B cell (primary cell): ENCODE measurements around the gene PFN3. TPM values are rescaled to one million over a fixed set of nuclear protein-coding genes. Genes with fewer than 3 reads are reported as not detected.

Source experiments
- ATAC-seq: fragments of 200-7000 bp; cut with Tn5 transposase; one replicate; pipeline ENCODE4 v1.10.0; 2021; ENCODE audit warnings: low read depth, mild to moderate bottlenecking, moderate number of reproducible peaks, moderate library complexity
- CTCF ChIA-PET: fragments of 350-600 bp; sonication (Branson Sonifier 250); formaldehyde crosslinking; loops from one replicate; lab custom pipeline; 2021; ENCODE audit warnings: antibody characterized with exemption, inconsistent platforms; lab: Charles Lee
- POLR2A ChIA-PET: fragments of 350-600 bp; sonication (Branson Sonifier 250); formaldehyde crosslinking; loops from one replicate; lab custom pipeline; 2021; ENCODE audit warnings: antibody characterized with exemption; lab: Charles Lee
- DNase-seq: peaks from one replicate; pipeline ENCODE4 v3.0.0; 2013
- H2AFZ ChIP-seq: 2 replicates; pipeline ENCODE4 v1.6.1; 2012; ENCODE audit warnings: mild to moderate bottlenecking, low read depth, low read length; ENCODE audit not compliant: insufficient read depth, poor library complexity, severe bottlenecking
- H3K27ac ChIP-seq, 2 donors: 1 replicate in 1 of 2; 2 replicates in 1 of 2; pipeline ENCODE4 v1.5.1; 2012 to 2013; ENCODE audit warnings: low read length in 2 of 2, mild to moderate bottlenecking in 2 of 2, moderate library complexity in 1 of 2
- H3K27me3 ChIP-seq, 4 experiments: fragments of 200-600 bp in 1 of 4; sonication (generic) in 1 of 4; replicated peaks in 1 of 4; 1 replicate in 2 of 4; 2 replicates in 2 of 4; pipeline versions ENCODE4 v1.6.1 to v1.7.0; 2013 to 2016; ENCODE audit warnings: low read length in 3 of 4, mild to moderate bottlenecking in 2 of 4, mixed read lengths in 1 of 4, moderate library complexity in 1 of 4; ENCODE audit not compliant: insufficient read depth in 4 of 4, control insufficient read depth in 3 of 4; ENCODE audit errors: control extremely low read depth in 1 of 4
- H3K36me3 ChIP-seq, 2 experiments: replicated peaks in 1 of 2; 1 replicate in 1 of 2; 2 replicates in 1 of 2; pipeline versions ENCODE4 v1.6.1 to v1.7.1; 2013; ENCODE audit warnings: low read length in 1 of 2; ENCODE audit not compliant: insufficient read depth in 2 of 2, control insufficient read depth in 1 of 2; ENCODE audit errors: control extremely low read depth in 1 of 2, extremely low read depth in 1 of 2
- H3K4me1 ChIP-seq, 2 donors: fragments of 200-600 bp in 1 of 2; sonication (generic) in 1 of 2; 1 replicate in 1 of 2; 2 replicates in 1 of 2; pipeline versions ENCODE4 v1.5.1 to v1.6.1; 2013 to 2017; ENCODE audit warnings: low read length in 2 of 2; ENCODE audit not compliant: control insufficient read depth in 2 of 2, insufficient read depth in 2 of 2
- H3K4me2 ChIP-seq: replicated peaks from 2 replicates; pipeline ENCODE3; 2012; ENCODE audit warnings: mild to moderate bottlenecking, low read depth, low read length; ENCODE audit not compliant: poor library complexity, severe bottlenecking
- H3K4me3 ChIP-seq, 5 experiments: fragments of 200-600 bp in 1 of 5; sonication (generic) in 1 of 5; 1 replicate in 3 of 5; 2 replicates in 2 of 5; pipeline versions ENCODE4 v1.5.1 to v1.7.0; 2011 to 2016; ENCODE audit warnings: low read length in 4 of 5, mild to moderate bottlenecking in 4 of 5, low read depth in 2 of 5, control low read depth in 1 of 5, moderate library complexity in 1 of 5; ENCODE audit not compliant: insufficient read depth in 1 of 5; ENCODE audit errors: control extremely low read depth in 1 of 5, extremely low read depth in 1 of 5
- H3K79me2 ChIP-seq: fragments of 200-600 bp; sonication (generic); one replicate; pipeline ENCODE4 v1.6.0; 2016; ENCODE audit warnings: low read length; ENCODE audit not compliant: control insufficient read depth, insufficient read depth
- H3K9ac ChIP-seq: fragments of 200-600 bp; sonication (generic); 2 replicates; pipeline ENCODE4 v1.6.1; 2017; ENCODE audit warnings: mild to moderate bottlenecking, low read length, moderate library complexity
- H3K9me3 ChIP-seq, 3 donors: one replicate each; pipeline versions ENCODE4 v1.6.1 to v1.7.1; 2013; ENCODE audit warnings: low read length in 2 of 3; ENCODE audit not compliant: control insufficient read depth in 2 of 3, insufficient read depth in 1 of 3; ENCODE audit errors: control extremely low read depth in 1 of 3
- H4K20me1 ChIP-seq: 2 replicates; pipeline ENCODE4 v1.6.0; 2012; ENCODE audit warnings: mild to moderate bottlenecking, low read length; ENCODE audit not compliant: insufficient read depth, control insufficient read depth, poor library complexity, severe bottlenecking
- H3K27ac Mint-ChIP-seq: one replicate; pipeline ENCODE4 v1.8.0; 2021; ENCODE audit warnings: mixed read lengths
- H3K27me3 Mint-ChIP-seq: one replicate; pipeline ENCODE4 v1.8.0; 2021; ENCODE audit warnings: mixed read lengths
- H3K4me1 Mint-ChIP-seq: one replicate; pipeline ENCODE4 v1.8.0; 2021; ENCODE audit warnings: mixed read lengths
- H3K4me3 Mint-ChIP-seq: one replicate; pipeline ENCODE4 v1.8.0; 2021; ENCODE audit warnings: mixed read lengths
- H3K9me3 Mint-ChIP-seq: one replicate; pipeline ENCODE4 v1.8.0; 2022; ENCODE audit warnings: mixed read lengths; ENCODE audit not compliant: insufficient read depth
- CTCF ChIP-seq: fragments of 200-600 bp; IDR thresholded peaks from one replicate; pipeline ENCODE4 v1.8.0; 2022; ENCODE audit warnings: antibody characterized with exemption, mild to moderate bottlenecking
- EZH2 ChIP-seq: IDR thresholded peaks from 2 replicates; pipeline ENCODE4 v1.6.1; 2012; ENCODE audit warnings: borderline replicate concordance, low read depth, mild to moderate bottlenecking, moderate library complexity, low read length; ENCODE audit not compliant: insufficient read depth, poor library complexity, severe bottlenecking
- WGBS: methylation state at CpG from one replicate; pipeline ENCODE4 v1.1.5; 2013; ENCODE audit warnings: missing lambda C conversion rate; ENCODE audit not compliant: insufficient coverage; 5-methylcytosine and 5-hydroxymethylcytosine counted together
- intact Hi-C: fragments of 100-400 bp; cut with micrococcal nuclease; formaldehyde crosslinking; loops from one replicate; pipeline ENCODE4 v1.10.0; 2022
- polyA plus RNA-seq: library from polyadenylated mRNA; depleted of rRNA; stranded (reverse); fragments of >200 nt; gene quantifications from 2 replicates; pipeline ENCODE4 v1.2.3, GENCODE V29; 2012
- total RNA-seq, 2 donors: library from RNA; stranded (reverse); fragments of 120-200 nt in 1 of 2; gene quantifications; 1 replicate in 1 of 2; 2 replicates in 1 of 2; pipeline versions ENCODE4 v1.2.3 to v1.2.4, GENCODE V29; 2013 to 2022

Gene PFN3
- total and polyA plus RNA-seq, 2 donors (not counting 1 experiment from before 2014, with no cell fraction given): not detected

- H3K4me1 Mint-ChIP-seq: peaks cover 65% of the 10 kb centered on the region
- Histone ChIP-seq H4K20me1 (peaks cover 88% of the 10 kb centered on the region), H3K4me2 (peak overlapping the region; percentile 90), H3K4me1 (peaks cover 63 to 83% of the 10 kb centered on the region in 2 donors), H3K4me3 (peak overlapping the region in 4 of 5 experiments; percentile 29 to 35 (median 32)), H3K9ac (peak overlapping the region; percentile 43), H3K36me3 (peaks cover 0 to 78% of the 10 kb centered on the region in 2 experiments), H3K9me3 (no peaks in the 10 kb centered on the region), H3K27ac (peak overlapping the region; percentile 92 to 96), H3K27me3 (no peaks in the 10 kb centered on the region), H3K79me2 (peaks cover 76% of the 10 kb centered on the region), H2AFZ (no peak overlapping the region)
- peak; percentile 95 for DNase-seq
- WGBS: 3% methylated on average over 27 of the region's 29 CpGs
- no peaks in the 10 kb centered on the region for H3K27me3 Mint-ChIP-seq
- no peaks in the 10 kb centered on the region for H3K9me3 Mint-ChIP-seq
- peak; percentile 61 for ATAC-seq
- POLR2A ChIA-PET: interaction anchor here (0.6 to 6.8 kb wide), 12 partner anchors 14 to 895 kb away, joined by 3 to 103 read pairs (median 4); partner anchors contain the start of genes LMAN2, PDLIM7, PRR7 and RGS14
- intact Hi-C loops: loop anchor here (1.0 kb wide), 3 partner anchors 15 to 27 kb away; partner anchors contain the start of gene PRR7
- CTCF ChIA-PET: interaction anchor here (0.5 to 12.4 kb wide), 13 partner anchors 9 to 686 kb away, joined by 3 to 152 read pairs (median 5); partner anchors contain the start of gene PRR7
- peak overlapping the region; percentile 94 for H3K4me3 Mint-ChIP-seq
- peak overlapping the region; percentile 97 for H3K27ac Mint-ChIP-seq
- no peak for TF ChIP-seq EZH2
- no peak for TF ChIP-seq CTCF
Observed at GRCh38 chr5:177431317-177432142, 31.1 kb upstream of the PFN3 start.
